GM21528 (cell line): ENCODE results near the gene AP1B1.

Experiments used
- ATAC-seq: cut with Tn5 transposase; IDR thresholded peaks from one replicate; pipeline ENCODE4 v1.9.1; 2021; ENCODE audit warnings: mild to moderate bottlenecking, moderate library complexity; ENCODE audit not compliant: unreplicated experiment, low FRiP score

Gene AP1B1

DNA sequence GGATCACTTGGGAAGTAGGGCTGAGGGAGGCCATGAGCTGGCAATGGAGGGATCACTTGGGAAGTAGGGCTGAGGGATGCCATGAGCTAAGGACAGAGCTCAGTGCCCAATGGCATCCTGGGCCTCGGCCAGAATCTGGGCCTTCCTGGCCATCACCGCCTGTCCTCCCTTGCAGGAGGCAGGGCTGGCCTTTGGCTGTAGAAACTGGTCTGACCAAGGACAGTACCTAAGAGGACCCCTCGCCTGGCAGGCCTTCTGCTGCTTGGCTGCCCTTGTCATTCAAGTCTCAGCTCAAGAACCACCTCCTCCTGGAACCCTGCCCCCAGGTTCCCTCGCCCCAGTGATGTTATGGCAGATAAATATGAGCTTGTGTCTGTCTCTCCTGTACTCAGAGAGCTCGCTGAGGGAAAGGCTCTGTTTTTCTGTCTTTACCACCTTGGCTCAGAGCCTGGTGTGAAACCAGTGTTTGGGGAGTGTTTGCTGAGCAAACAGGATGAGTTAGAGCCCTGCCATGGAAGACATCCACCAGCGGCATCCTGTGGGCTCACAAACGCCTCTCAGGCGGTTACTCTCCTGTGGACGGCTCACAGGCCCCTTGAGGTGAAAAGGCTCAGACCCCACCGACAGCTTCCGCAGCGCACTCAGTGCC lies 53.5 kb downstream of the AP1B1 start:
- ATAC-seq = no peak

GRCh38 chr22:29334148-29334547 lies 54.2 kb downstream of the AP1B1 start:
- no peak for ATAC-seq

GRCh38 chr22:29332886-29333496 lies 55.4 kb downstream of the AP1B1 start:
- ATAC-seq = no peak

- no peak for ATAC-seq
Observed at GRCh38 chr22:29331658-29332300, 56.6 kb downstream of the AP1B1 start.

GRCh38 chr22:29331213-29331612 lies 57.2 kb downstream of the AP1B1 start:
- no peak for ATAC-seq

- no peak for ATAC-seq
Observed at GRCh38 chr22:29330753-29331152, 57.6 kb downstream of the AP1B1 start.

GRCh38 chr22:29330291-29330690 lies 58.1 kb downstream of the AP1B1 start:
- ATAC-seq = no peak

GRCh38 chr22:29329581-29329980 lies 58.8 kb downstream of the AP1B1 start:
- no peak for ATAC-seq

DNA sequence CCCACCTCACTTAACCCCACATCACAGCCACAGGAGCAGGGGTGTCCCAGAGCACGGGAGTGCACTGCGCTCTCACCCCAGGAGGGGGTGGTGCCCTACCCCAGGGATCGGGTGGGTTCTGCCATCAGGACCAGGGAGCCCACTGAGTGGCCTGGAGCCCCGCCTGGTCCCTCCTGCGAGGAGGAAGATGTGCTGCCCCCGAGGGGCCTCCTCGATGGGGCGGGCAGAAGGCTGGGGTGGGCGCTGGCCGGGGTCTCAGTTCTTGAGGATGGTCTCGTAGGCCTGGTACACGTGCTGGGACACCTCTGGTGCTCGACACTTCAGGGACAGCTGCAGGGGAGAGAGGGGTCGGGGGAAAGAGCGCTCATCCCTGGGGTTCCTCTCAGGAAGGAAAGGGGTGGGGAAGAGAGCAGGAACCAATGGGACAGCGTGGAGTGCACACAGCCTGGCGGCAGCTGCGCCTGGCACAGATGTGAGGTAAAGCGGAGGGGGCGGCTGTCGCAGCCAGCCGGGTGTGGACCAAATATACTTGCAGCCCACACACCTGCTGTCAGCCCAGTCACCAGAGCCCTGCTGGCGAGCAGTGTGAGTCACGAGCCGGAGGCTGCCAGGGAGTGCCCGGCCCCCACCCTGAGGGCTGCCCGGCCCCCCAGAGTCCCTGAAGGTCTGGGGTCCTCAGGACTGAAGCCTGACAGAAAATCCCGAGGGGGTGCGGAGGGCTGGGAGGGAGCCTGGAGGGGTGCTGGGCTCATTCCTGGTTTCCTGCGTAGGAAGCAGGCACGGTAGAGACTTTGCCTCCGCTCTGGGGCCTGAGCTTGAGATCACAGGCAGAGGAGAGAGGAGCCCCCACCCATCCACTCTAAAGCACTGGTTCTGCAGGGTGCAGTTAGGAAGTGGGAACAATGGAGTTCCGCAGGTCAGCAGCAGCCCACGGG lies 59.5 kb downstream of the AP1B1 start:
- ATAC-seq = no peak

DNA sequence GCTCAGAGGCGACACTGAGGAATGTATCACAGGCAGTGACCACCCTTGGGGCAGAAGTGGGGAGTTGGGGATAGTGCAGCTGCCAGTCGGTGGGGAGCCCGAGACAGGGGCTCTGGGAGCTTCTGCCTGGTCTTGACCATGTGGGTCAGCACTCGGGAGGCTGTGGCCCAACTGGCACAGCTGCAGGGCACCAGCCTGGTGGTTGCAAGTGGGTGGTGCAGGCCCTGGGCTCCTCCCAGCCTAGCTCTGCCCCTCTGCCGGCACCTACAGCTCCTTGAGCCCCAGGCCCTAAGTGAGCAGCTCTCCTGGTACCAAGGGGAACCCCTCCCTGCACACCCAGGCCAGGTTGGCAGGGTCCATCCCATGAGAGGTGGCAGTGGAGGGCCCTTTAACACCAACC lies 60.3 kb downstream of the AP1B1 start:
- no peak for ATAC-seq

- ATAC-seq = no peak
Observed at GRCh38 chr22:29327089-29327764, 61.1 kb downstream of the AP1B1 start.

DNA sequence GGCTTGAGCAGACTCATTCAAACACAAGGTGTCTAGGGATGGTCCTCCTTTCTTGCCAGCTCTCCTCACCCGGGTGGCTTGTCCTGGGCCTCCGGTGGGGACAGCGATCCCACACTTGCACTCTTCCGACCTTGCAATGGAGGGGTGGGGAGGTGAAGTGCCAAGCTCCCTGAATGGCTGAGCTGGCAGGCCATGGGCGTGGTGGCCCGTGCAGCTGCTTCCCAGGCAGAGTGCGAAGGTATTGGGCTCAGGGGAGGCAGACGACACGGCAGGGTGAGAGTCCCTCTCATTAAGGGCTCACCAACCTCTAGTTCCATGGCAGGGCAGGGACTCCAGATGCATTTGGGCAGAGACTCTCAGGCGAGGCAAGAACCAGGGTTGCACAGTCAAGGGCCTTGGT lies 61.9 kb downstream of the AP1B1 start:
- no peak for ATAC-seq

DNA sequence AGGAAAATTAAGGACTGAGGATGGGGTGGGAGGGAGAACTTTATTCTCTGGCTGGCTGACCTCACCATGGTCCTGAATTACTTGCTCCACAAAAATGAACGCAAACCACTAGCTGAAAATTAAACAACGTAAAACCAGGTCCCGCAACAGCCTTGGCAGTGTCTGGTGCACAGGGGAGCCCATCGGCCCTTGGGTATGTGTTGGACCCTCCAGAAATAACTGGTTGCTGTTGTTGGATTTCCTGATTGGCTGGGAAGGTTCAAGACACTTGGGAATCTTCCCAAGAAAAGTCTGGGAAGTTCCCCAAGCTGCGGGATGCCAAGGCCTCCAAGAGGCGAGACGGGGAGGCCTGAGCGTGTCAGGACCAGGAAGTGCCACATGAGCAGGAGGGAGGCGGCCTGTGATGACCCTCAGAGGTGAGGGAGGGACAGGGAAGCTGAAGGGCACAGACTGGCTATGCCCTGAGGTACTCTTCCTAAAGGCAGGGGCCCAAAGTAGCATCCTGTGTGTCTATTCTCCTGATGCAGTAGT lies 62.5 kb downstream of the AP1B1 start:
- no peak for ATAC-seq

GRCh38 chr22:29325356-29325755 lies 63.0 kb downstream of the AP1B1 start:
- no peak for ATAC-seq

- ATAC-seq = no peak
Observed at GRCh38 chr22:29323641-29324040, 64.7 kb downstream of the AP1B1 start.

DNA sequence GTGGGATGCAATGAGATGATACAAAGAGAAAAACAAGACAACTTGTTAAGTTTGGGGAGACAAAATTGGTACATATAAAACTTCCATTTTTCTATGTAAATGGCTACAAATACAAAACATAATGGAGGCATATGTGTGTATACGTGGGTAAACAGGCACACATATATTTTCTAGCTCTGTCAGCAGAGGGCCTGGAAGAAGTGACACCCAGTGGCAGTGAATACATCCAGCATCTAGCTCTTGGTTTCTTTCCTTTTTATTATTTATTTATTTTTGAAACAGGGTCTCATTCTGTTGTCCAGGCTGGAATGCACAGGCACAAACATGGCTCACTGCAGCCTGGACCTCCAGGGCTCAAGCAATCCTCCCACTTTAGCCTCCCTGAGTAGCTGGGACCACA lies 67.8 kb downstream of the AP1B1 start:
- no peak for ATAC-seq

GRCh38 chr22:29319072-29319471 lies 69.3 kb downstream of the AP1B1 start:
- ATAC-seq = no peak

DNA sequence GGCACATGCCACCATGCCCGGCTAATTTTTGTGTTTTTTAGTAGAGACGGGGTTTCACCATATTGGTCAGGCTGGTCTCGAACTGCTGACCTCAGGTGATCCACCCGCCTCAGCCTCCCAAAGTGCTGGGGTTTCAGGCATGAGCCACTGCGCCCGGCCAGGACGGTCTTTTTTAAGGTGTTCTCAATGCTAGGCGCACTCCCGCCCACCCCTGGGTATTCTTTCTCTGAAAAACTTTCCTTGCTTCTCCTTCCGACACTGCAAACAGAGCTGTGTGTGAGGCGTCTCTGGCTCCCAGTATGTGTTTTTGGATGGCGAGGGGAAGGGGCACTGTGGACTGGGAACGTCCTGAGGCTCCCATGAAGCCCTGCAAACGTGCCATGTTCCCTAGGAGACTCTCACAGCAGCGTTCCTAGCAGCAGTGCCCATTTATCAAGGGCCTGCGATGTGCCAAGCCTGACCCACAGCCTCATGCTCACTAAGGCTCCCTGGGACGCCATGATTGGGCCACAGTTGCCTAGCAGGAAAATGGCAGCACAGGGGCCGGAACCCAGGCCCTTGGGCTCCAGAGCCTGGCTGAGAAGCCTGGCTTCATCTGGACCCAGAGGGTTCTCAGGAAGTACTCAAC lies 70.4 kb downstream of the AP1B1 start:
- ATAC-seq = no peak

- no peak for ATAC-seq
Observed at GRCh38 chr22:29316141-29316828, 72.1 kb downstream of the AP1B1 start.
